Muscle layer of duodenum (tissue), 2 donors: Measurements from ENCODE around the gene DGKG.

Source experiments
- H3K27ac ChIP-seq: one replicate; pipeline ENCODE4 v1.7.0; 2013; ENCODE audit warnings: mild to moderate bottlenecking, low read length
- H3K27me3 ChIP-seq: one replicate; pipeline ENCODE4 v1.7.0; 2013; ENCODE audit warnings: low read depth, mild to moderate bottlenecking, control low read depth, low read length
- H3K36me3 ChIP-seq, 2 donors: one replicate each; pipeline ENCODE4 v1.7.0; 2013; ENCODE audit warnings: low read length in 2 of 2, control low read depth in 1 of 2, mild to moderate bottlenecking in 1 of 2; ENCODE audit not compliant: insufficient read depth in 2 of 2, control insufficient read depth in 1 of 2
- H3K4me1 ChIP-seq, 2 donors: one replicate each; pipeline ENCODE4 v1.7.0; 2013; ENCODE audit warnings: low read length in 2 of 2, mild to moderate bottlenecking in 2 of 2, control low read depth in 1 of 2, moderate library complexity in 1 of 2; ENCODE audit not compliant: insufficient read depth in 2 of 2, control insufficient read depth in 1 of 2
- H3K4me3 ChIP-seq, 2 donors: one replicate each; pipeline ENCODE4 v1.7.0; 2013; ENCODE audit warnings: low read length in 2 of 2, low read depth in 1 of 2, mild to moderate bottlenecking in 1 of 2
- H3K9me3 ChIP-seq, 2 donors: one replicate each; pipeline ENCODE4 v1.7.0; 2013; ENCODE audit warnings: low read length in 2 of 2, control low read depth in 1 of 2, mild to moderate bottlenecking in 1 of 2; ENCODE audit not compliant: control insufficient read depth in 1 of 2
- donor health status: healthy.

DGKG gene

DNA sequence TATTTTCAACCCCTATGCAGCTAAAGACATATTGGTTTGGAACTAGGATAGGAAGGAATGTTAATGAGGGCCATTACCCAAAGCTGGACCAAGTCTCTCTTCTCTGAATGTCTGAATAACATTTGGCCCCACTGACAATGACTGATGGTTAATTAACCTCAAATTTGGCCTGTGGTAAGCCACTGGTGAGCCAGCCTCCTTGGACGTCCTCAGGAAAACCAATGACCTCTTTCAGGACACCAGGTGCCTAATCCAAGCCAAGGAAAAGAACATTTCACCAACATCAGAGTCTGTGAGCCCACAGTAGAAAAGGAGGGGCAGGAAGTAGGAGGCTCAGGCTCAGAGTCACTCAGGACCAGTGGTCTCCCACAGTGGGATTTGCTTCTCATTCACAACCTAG, 196.7 kb downstream of the DGKG start:
- no peaks in the 10 kb centered on the region for H3K9me3 ChIP-seq
- H3K4me3 ChIP-seq = no peak overlapping the region
- no peaks in the 10 kb centered on the region for H3K27me3 ChIP-seq
- peaks cover 7 to 10% of the 10 kb centered on the region in 2 donors for H3K36me3 ChIP-seq
- peaks cover 0 to 6% of the 10 kb centered on the region in 2 donors for H3K4me1 ChIP-seq
- H3K27ac ChIP-seq = no peak overlapping the region

DNA sequence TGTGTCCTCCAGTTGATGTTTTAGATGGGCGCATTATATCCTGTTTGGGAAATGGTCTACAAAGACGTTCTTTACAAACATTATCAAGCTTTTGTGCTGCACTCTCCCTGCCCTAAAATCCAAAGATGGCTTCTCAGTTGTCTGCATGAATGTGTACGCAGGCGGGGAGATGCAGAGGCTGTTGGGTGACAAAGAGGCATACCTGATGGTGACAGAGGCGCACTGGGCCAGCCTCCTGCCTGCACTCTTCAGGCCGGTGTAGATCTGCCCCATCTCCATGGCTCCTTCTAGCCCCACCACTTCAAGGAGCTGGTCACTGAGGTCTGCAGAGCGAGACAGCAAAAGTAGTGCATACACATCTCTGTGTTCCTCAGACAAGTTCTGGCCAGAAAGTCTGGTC, 197.3 kb downstream of the DGKG start:
- H3K36me3 ChIP-seq = peaks cover 7 to 10% of the 10 kb centered on the region in 2 donors
- H3K27me3 ChIP-seq = no peaks in the 10 kb centered on the region
- peaks cover 0 to 6% of the 10 kb centered on the region in 2 donors for H3K4me1 ChIP-seq
- no peak overlapping the region for H3K4me3 ChIP-seq
- no peaks in the 10 kb centered on the region for H3K9me3 ChIP-seq
- no peak overlapping the region for H3K27ac ChIP-seq

DNA sequence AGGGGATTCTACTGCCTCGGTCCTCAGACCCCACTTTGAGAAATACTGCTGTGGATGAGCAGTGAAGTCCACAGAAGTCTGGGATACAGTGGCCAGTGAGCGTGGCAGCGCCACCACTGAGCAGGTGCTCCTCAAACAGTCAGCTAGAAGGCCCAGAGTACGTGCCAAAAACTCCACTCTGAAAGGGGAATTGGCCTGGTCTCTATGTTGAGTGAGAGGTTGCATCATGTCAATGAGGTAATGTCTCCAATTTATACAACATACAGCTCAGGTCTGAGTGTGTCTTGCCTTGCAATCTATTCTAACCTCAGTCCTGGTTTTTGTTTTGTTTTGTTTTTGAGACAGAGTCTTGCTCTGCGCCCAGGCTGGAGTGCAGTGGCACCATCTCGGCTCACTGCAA, 199.8 kb downstream of the DGKG start:
- Histone ChIP-seq H3K27ac (no peak overlapping the region), H3K4me3 (no peak overlapping the region), H3K4me1 (peaks cover 0 to 6% of the 10 kb centered on the region in 2 donors), H3K9me3 (no peaks in the 10 kb centered on the region), H3K27me3 (no peaks in the 10 kb centered on the region), H3K36me3 (peaks cover 7 to 10% of the 10 kb centered on the region in 2 donors)

DNA sequence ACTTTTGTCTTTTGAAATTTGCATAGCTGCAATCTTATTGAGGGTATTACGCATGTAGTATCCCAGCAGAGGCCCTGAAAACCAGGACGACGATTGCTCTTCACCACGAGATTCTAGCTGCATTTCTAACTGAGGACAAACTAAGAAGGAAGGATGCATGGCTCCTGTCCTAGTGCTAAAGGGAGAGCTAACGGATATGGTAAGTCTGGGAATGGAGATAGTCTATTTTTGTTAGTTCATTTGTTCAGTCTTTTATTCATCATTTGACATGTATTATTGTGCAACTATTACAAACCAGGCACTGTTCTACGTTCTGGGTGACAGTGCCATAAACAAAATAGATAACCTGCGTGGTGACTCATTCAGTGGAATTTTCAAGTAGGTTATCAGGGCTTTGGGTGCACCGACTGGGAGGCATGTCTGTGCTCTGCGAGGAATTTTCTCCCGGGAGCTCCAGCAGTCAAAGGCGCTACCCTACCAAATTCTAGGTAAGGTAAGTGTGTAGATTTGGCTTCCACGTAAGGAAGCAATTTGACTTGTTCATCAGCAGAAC, 201.3 kb downstream of the DGKG start:
- no peaks in the 10 kb centered on the region for H3K9me3 ChIP-seq
- no peak overlapping the region for H3K27ac ChIP-seq
- peaks cover 0 to 6% of the 10 kb centered on the region in 2 donors for H3K4me1 ChIP-seq
- peaks cover 7 to 10% of the 10 kb centered on the region in 2 donors for H3K36me3 ChIP-seq
- no peaks in the 10 kb centered on the region for H3K27me3 ChIP-seq
- no peak overlapping the region for H3K4me3 ChIP-seq

DNA sequence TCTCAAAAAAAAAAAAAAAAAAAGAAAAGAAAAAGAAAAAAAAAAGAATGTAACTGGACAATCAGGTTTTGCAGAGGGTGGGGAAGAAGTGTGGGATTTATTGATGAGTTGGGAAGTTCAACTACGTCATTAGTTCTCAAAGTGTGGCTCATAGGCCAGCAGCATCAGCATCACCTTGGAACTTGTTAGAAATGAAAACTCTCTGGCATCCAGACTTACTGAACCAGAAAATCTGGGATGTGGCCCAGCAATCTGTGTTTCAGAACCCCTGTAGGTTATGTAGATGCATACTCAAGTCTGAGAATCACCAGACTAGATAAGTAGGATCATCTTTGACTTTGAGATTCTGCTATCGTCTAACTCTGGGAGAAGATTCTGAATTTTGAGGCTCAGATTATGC, 207.4 kb downstream of the DGKG start:
- H3K27me3 ChIP-seq = no peaks in the 10 kb centered on the region
- peaks cover 0 to 3% of the 10 kb centered on the region in 2 donors for H3K4me1 ChIP-seq
- H3K9me3 ChIP-seq = no peaks in the 10 kb centered on the region
- H3K4me3 ChIP-seq = no peak overlapping the region
- H3K36me3 ChIP-seq = peaks cover 0 to 10% of the 10 kb centered on the region in 2 donors
- no peak overlapping the region for H3K27ac ChIP-seq

DNA sequence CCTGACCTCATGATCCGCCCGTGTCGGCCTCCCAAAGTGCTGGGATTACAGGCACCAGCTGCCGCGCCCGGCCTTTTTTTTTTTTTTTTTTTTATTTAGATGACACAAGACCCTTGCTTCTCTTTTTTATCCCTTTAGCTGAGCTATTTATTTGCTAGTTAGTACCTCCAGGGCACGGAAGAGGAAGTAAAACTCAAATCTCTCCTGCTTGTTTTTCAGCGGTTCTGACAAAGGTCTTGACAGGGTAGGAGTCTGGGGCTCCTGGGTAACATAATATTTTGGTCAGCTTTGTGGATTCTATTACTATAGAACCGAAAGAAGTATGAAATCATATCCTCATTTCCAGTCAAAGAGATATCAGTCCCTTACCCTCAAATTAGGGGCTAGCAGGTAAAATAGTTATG, 209.1 kb downstream of the DGKG start:
- Histone ChIP-seq H3K4me1 (peaks cover 0 to 3% of the 10 kb centered on the region in 2 donors), H3K27ac (no peak overlapping the region), H3K9me3 (no peaks in the 10 kb centered on the region), H3K27me3 (no peaks in the 10 kb centered on the region), H3K36me3 (peaks cover 0 to 20% of the 10 kb centered on the region in 2 donors), H3K4me3 (no peak overlapping the region)

DNA sequence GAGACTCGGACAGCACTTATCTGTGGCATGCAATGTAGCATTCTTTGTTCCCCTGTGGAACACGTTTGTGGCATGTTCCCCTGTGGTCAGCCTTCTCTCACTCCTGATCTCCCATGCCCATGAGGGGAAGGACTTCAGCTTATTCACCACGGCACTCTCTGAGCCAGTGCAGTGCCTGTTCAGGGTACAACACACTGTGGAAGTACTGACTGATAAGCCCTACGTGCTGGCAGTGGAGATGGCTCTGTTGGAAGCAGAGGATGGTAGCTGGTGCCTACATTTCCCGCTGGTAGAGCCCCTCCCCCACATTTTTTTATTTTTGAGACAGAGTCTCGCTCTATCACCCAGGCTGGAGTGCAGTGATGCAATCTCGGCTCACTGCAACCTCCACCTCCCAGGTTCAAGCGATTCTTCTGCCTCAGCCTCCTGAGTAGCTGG, 209.7 kb downstream of the DGKG start:
- no peaks in the 10 kb centered on the region for H3K27me3 ChIP-seq
- no peaks in the 10 kb centered on the region for H3K9me3 ChIP-seq
- no peak overlapping the region for H3K4me3 ChIP-seq
- no peak overlapping the region for H3K27ac ChIP-seq
- peaks cover 0 to 3% of the 10 kb centered on the region in 2 donors for H3K4me1 ChIP-seq
- peaks cover 0 to 20% of the 10 kb centered on the region in 2 donors for H3K36me3 ChIP-seq

DNA sequence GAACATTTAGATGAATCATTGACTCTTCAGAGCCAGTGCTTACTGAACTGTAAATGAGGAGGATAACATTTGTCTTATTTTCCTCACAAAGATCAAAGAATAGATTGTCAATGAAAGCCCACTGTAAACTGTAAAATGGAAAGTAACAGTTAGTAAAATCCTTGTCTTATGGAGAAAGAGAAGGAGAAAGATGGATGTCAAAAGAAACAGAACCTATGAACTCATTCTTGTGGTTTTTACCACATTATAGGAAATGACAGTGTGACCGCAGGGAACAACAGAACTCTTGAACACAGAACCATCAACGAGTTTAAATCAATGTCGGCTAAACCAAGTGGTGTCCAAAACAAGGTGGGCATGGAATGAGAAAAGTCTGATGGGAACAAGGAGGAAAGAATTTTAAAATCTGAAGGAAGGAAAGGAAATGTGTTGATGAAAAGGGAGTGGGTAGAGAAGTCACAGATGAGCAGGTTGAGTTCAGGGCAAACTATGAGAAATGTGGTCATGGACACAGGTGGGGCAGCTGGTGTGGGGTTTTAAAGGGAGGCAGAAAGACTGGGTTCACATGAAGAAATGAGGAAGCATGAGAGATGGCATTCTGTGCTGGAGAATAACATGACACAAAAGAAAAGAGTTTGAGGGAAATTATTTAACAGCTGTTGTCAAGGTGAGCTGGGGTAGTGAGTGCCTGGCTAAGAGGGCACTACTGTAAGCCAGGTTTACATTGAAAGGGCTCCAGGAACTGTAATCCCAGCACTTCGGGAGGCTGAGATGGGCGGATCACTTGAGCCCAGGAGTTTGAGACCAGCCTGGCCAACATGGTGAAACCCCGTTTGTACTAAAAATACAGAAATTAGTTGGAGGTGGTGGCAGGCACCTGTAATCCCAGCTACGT, 210.7 kb downstream of the DGKG start:
- Histone ChIP-seq H3K27me3 (no peaks in the 10 kb centered on the region), H3K9me3 (no peaks in the 10 kb centered on the region), H3K36me3 (peaks cover 0 to 20% of the 10 kb centered on the region in 2 donors), H3K27ac (no peak overlapping the region), H3K4me1 (peaks cover 0 to 3% of the 10 kb centered on the region in 2 donors), H3K4me3 (no peak overlapping the region)

DNA sequence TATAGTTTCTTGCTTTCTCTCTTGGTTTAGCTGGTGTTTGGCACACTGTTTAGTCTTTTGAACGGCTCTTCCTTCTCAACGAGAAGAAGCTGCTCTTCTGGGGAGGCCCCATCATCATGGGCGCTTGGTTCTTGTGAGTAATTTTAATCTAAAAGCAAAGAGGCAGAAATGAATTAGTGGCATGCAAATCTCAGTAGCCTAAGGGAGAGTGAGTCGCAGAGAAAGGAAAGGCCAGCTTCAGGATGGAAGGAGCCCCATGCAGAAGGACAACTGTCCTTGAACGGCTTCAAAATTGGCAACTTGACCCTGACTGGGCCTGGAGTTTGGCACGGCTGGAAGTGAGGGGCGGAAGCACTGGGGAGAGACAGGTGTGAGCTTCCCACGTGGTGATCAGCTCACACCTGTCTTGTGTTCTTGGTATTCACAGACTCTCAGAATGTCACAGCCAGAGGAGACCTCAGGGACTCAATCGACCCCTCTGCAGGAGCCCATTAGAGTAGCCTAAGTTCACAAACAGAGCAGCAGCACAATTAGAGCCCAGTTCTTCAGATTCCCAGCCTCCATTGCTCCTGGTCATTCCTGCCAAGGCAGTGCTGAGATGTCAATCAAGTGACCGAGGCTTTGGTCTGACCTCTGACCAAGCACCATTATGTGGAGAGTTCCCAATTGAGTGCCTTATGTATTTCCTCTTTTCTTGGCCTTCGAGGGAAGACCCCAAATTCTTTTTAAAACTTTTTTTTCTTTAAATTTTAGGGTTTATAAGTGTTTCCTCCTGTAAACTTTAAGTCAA, 211.8 kb downstream of the DGKG start:
- peaks cover 0 to 3% of the 10 kb centered on the region in 2 donors for H3K4me1 ChIP-seq
- H3K27me3 ChIP-seq = no peaks in the 10 kb centered on the region
- no peak overlapping the region for H3K27ac ChIP-seq
- H3K4me3 ChIP-seq = no peak overlapping the region
- H3K36me3 ChIP-seq = peaks cover 0 to 20% of the 10 kb centered on the region in 2 donors
- no peaks in the 10 kb centered on the region for H3K9me3 ChIP-seq

DNA sequence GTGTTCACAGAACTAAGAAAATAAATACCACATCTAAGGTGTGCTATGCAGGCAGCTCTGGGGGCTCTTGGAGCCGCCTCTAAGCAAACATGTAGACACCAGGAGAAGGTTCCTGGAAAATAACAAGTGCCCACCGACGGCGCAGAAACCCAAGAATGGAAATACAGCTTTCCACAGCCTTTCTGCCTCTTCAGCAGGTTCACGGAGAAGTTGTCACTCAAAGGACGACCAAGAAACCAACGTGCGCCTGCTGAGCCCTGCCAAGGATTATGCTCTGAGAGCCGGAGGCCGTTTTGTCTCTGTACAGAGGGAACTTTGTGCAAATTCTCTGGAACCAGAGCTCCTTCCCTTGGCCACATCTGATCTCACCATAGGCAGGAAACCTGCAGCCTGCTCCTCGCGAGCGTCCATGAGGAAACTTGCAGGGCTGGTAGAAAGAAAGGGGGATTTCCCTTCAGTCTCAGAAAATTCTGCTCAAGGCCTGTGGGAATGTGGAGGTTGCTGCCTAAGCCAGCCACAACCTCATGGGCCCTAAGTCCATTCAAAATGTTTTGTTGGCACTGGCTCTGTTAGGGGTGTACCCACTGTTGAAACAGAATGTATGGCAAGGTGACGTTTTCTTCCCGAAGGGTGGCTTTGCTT, 212.6 kb downstream of the DGKG start:
- peaks cover 0 to 3% of the 10 kb centered on the region in 2 donors for H3K4me1 ChIP-seq
- no peak overlapping the region for H3K4me3 ChIP-seq
- H3K27me3 ChIP-seq = no peaks in the 10 kb centered on the region
- H3K27ac ChIP-seq = no peak overlapping the region
- peaks cover 0 to 20% of the 10 kb centered on the region in 2 donors for H3K36me3 ChIP-seq
- H3K9me3 ChIP-seq = no peaks in the 10 kb centered on the region

DNA sequence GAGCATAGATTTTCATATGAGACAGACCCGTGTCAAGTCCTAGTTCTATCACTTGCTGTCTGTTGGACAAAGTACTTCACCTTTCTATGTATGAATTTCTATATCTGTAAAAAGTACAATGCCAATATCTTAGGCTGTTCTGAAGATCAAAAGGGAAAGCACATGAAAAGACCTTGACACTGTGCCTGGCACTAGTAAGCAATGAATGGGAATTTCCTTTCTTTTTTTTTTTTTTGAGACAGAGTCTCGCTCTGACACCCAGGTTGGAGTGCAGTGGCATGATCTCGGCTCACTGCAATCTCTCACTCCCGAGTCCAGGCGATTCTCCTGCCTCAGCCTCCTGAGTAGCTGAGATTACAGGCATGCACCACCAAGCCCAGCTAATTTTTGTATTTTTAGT, 217.8 kb downstream of the DGKG start:
- Histone ChIP-seq H3K36me3 (peaks cover 0 to 6% of the 10 kb centered on the region in 2 donors), H3K4me3 (no peak overlapping the region), H3K27me3 (no peaks in the 10 kb centered on the region), H3K4me1 (no peaks in the 10 kb centered on the region), H3K27ac (no peak overlapping the region), H3K9me3 (no peaks in the 10 kb centered on the region)
